COLO668 (cell line): ENCODE results near the gene GSTK1.
"Not testable (repeated sequence)": the region's sequence is repeated elsewhere in the genome, so short reads cannot be mapped to it uniquely, and the experiment has no call there.

ENCODE experiments used
- DNase-seq: peaks from one replicate; lab custom pipeline; 2025; ENCODE audit not compliant: unreplicated experiment; lab: John Stamatoyannopoulos, UW

GSTK1 gene

GRCh38 chr7:143238289-143238980 is 24.8 kb upstream of the GSTK1 start:
- DNase-seq = no peak

GRCh38 chr7:143239813-143240212 is 23.4 kb upstream of the GSTK1 start:
- no peak for DNase-seq

GRCh38 chr7:143240291-143241168 is 22.7 kb upstream of the GSTK1 start:
- peak; percentile 48 for DNase-seq

GRCh38 chr7:143242306-143242705 is 20.9 kb upstream of the GSTK1 start:
- DNase-seq = no peak

- DNase-seq = no peak
Observed at GRCh38 chr7:143243111-143243510, 20.1 kb upstream of the GSTK1 start.

GRCh38 chr7:143243614-143244013 is 19.6 kb upstream of the GSTK1 start:
- DNase-seq = no peak

- no peak for DNase-seq
Observed at GRCh38 chr7:143244321-143244720, 18.9 kb upstream of the GSTK1 start.

- no peak for DNase-seq
Observed at GRCh38 chr7:143245123-143245522, 18.1 kb upstream of the GSTK1 start.

GRCh38 chr7:143247372-143247771 is 15.9 kb upstream of the GSTK1 start:
- no peak for DNase-seq

GRCh38 chr7:143248761-143249354 is 14.4 kb upstream of the GSTK1 start:
- no peak for DNase-seq

- no peak for DNase-seq
Observed at GRCh38 chr7:143250199-143250598, 13.0 kb upstream of the GSTK1 start.

GRCh38 chr7:143250822-143251221 is 12.4 kb upstream of the GSTK1 start:
- no peak for DNase-seq

- no peak for DNase-seq
Observed at GRCh38 chr7:143252006-143252405, 11.2 kb upstream of the GSTK1 start.

GRCh38 chr7:143255564-143255963 is 7.7 kb upstream of the GSTK1 start:
- DNase-seq = no peak

GRCh38 chr7:143256325-143256724 is 6.9 kb upstream of the GSTK1 start:
- no peak for DNase-seq

GRCh38 chr7:143256932-143257331 is 6.3 kb upstream of the GSTK1 start:
- DNase-seq = no peak

GRCh38 chr7:143257501-143257900 is 5.7 kb upstream of the GSTK1 start:
- DNase-seq = no peak

GRCh38 chr7:143258831-143259230 is 4.4 kb upstream of the GSTK1 start:
- DNase-seq = no peak

GRCh38 chr7:143259765-143260164 is 3.5 kb upstream of the GSTK1 start:
- DNase-seq = no peak

- no peak for DNase-seq
Observed at GRCh38 chr7:143261901-143262300, 1.3 kb upstream of the GSTK1 start.

GRCh38 chr7:143264196-143264568 is 941 bp downstream of the GSTK1 start:
- DNase-seq = not testable (repeated sequence)
